Astrocyte (in vitro differentiated cells and primary cell): Measurements from ENCODE around the gene MOV10.

Experiments
- EZH2 ChIP-seq: IDR thresholded peaks from 2 replicates; pipeline ENCODE4 v1.6.1; 2012; ENCODE audit warnings: mild to moderate bottlenecking, low read length, inconsistent platforms; ENCODE audit not compliant: insufficient read depth
- TF ChIP-seq, protein P1 (sequence below): IDR thresholded peaks from 2 replicates; pipeline ENCODE4 v1.5.1; 2011; ENCODE audit warnings: low read depth, mild to moderate bottlenecking, inconsistent platforms, low read length, moderate library complexity; ENCODE audit not compliant: insufficient read depth

DNA sequence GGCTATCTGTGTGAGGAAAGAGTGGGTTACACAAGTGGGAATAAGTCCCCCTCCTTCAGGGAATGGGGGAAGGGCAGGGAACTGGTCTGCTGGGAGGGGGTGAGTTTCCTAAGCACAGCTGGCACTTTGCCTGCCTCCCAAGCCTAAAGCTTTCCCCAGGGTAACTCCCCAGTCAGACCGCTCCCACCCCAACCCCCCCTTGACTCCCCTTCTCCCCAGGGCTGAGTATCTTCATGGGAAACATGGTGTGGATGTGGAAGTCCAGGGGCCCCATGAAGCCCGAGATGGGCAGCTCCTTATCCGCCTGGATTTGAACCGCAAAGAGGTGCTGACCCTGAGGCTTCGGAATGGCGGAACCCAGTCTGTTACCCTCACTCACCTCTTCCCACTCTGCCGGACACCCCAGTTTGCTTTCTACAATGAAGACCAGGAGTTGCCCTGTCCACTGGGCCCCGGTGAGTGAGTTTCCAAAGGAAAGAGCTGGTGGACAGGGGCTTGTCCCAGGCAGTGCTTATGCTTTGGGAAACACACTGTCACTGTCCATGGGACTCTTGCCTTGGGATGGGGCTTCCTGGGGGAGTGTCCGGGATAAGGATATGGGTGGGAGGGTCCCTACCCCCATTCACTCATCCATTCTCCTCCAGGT is 14.9 kb downstream of the MOV10 start:
- TF ChIP-seq, protein P1, sequence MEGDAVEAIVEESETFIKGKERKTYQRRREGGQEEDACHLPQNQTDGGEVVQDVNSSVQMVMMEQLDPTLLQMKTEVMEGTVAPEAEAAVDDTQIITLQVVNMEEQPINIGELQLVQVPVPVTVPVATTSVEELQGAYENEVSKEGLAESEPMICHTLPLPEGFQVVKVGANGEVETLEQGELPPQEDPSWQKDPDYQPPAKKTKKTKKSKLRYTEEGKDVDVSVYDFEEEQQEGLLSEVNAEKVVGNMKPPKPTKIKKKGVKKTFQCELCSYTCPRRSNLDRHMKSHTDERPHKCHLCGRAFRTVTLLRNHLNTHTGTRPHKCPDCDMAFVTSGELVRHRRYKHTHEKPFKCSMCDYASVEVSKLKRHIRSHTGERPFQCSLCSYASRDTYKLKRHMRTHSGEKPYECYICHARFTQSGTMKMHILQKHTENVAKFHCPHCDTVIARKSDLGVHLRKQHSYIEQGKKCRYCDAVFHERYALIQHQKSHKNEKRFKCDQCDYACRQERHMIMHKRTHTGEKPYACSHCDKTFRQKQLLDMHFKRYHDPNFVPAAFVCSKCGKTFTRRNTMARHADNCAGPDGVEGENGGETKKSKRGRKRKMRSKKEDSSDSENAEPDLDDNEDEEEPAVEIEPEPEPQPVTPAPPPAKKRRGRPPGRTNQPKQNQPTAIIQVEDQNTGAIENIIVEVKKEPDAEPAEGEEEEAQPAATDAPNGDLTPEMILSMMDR: no peak
- no peak for TF ChIP-seq EZH2
